GM13977 (cell line): ENCODE measurements around the gene GALC.

ENCODE experiments used
- DNase-seq: peaks from one replicate; pipeline ENCODE4 v3.0.0; 2012; ENCODE audit warnings: low spot score
- CTCF ChIP-seq: IDR thresholded peaks from 2 replicates; pipeline ENCODE4 v1.5.1; 2012; ENCODE audit warnings: mild to moderate bottlenecking, control low read depth; ENCODE audit not compliant: insufficient read depth; ENCODE audit errors: extremely low read depth, missing control alignments
- in situ Hi-C: fragments of 300-500 bp; cut with MboI; formaldehyde crosslinking; loops from one replicate; pipeline ENCODE4 v1.12.0; 2022; ENCODE audit warnings: low sequenced_read_pairs, low pct_unique_long_range_greater_than_20kb, mixed read lengths, inconsistent platforms; ENCODE audit not compliant: unreplicated experiment

Gene GALC

GRCh38 chr14:88023658-88024187, 30.7 kb upstream of the GALC start:
- in situ Hi-C loops = loop anchor here (10.0 kb wide), 1 partner anchor 141 kb away; no protein-coding TSS in a partner anchor
- no peak for TF ChIP-seq CTCF
- no peak for DNase-seq

- DNase-seq = no peak
- no peak for TF ChIP-seq CTCF
- in situ Hi-C loops = no loop called here
These were observed 24.6 kb upstream of the GALC start for GRCh38 chr14:88017535-88017934.

- no peak for TF ChIP-seq CTCF
- DNase-seq = no peak
- in situ Hi-C loops = no loop called here
These were observed 23.8 kb upstream of the GALC start for GRCh38 chr14:88016768-88017167.

GRCh38 chr14:88013750-88014349, 20.9 kb upstream of the GALC start:
- in situ Hi-C loops = no loop called here
- TF ChIP-seq CTCF = peak; percentile 84
- DNase-seq = no peak

GRCh38 chr14:88012495-88012894, 19.5 kb upstream of the GALC start:
- DNase-seq = no peak
- TF ChIP-seq CTCF = no peak
- in situ Hi-C loops = no loop called here

GRCh38 chr14:88010331-88010730, 17.3 kb upstream of the GALC start:
- no peak for TF ChIP-seq CTCF
- DNase-seq = no peak
- in situ Hi-C loops = no loop called here

- in situ Hi-C loops = no loop called here
- no peak for DNase-seq
- TF ChIP-seq CTCF = no peak
These were observed 16.5 kb upstream of the GALC start for GRCh38 chr14:88009486-88009885.
